Stimulated activated CD4-positive, alpha-beta T cell treated with anti-CD3 and anti-CD28 coated beads, Interleukin-4, amount 100 ng/mL, for 4 hours (primary cell): Measurements from ENCODE around the gene CHRNA4.
"Not testable (repeated sequence)": the region's sequence is repeated elsewhere in the genome, so short reads cannot be mapped to it uniquely, and the experiment has no call there.

ENCODE experiments used
- DNase-seq, 2 experiments: peaks; one replicate each; pipeline ENCODE4 v3.0.0-alpha.2; 2020

CHRNA4 gene

DNA sequence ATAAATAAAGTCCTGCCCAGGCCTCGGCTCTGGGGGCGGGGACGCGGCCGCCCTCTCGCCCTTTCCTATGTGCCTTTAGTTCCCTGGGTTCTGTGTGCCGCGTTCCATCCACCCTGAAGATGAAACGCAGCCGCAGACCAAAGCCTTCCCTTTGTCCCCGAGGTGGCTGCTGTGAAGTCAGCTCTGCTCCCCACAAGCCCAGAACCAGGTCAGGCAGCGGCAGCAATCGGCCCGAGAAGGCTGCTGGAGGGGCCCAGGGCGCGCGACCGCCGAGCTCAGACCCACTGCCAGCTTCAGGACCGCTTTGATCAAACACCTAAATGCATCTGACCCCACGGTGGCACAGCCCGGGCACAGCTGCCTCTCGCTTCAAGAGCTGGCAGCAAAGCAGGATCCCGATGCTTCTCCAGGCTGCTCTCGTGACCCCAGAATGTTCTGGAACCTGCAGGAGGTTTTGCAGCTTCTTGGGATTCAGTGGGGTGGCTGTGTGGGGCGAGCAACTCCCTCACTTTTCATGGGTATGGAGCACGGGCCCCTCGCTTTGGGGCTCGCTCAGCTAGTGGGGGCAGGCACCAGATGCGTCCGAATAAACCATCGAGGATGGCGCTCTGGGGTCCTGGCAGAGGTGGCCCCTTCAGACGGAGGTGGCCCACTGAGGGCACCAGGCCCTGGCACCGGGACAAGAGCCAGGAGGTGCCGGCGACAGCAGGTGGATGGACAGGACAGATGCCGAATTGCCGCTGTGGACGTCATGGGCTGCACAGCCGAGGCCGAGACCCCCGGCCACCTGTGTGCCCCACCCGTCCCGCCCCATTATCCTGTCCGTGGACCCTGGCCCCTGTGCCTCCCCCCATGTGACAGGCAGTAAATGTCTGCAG is 13.0 kb downstream of the CHRNA4 start:
- no peak for DNase-seq

GRCh38 chr20:63347081-63347741 is 13.9 kb downstream of the CHRNA4 start:
- DNase-seq = no peak

DNA sequence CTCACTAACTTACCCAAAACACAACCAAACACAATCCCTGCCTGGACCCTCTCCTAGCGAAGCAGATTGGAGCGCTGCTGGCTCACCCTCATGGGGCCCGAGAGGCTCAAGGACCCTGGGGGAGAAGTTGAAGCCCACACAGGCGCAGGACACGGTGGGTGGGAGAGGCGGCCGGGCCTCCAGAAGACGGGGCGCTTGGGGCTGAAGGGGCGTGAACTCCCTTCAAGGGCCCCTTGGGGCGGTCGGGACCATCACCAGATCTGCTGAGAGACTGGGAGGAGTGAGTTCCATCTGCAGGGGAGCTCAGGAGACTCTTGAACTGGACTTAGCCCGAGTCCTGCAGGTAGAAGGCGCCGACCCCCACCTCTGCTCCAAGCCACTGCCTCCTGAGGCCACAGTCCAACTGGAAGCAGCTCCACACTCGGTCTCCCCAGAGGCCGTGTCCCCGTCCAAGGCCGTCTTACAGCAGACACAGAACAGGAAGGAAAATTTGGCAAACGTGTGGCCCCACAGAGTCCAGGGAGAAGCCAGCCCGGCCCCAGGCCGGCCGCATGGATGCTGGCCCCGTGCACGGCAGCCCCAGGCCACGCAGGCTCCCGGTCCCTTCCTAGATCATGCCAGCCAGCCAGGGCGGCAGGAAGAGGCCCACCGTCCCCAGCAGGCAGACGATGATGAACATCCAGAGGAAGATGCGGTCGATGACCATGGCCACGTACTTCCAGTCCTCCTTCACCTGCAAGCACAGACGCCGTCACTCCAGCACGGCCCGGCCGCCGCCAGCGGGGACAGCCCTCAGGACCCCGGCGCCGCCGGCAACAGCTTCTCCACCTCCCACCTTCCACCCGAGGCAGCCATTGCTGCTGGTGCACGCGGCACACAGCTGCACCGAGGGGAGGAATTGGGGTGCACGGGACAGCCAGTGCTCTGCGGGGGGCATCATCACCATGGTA is 14.7 kb downstream of the CHRNA4 start:
- no peak for DNase-seq

DNA sequence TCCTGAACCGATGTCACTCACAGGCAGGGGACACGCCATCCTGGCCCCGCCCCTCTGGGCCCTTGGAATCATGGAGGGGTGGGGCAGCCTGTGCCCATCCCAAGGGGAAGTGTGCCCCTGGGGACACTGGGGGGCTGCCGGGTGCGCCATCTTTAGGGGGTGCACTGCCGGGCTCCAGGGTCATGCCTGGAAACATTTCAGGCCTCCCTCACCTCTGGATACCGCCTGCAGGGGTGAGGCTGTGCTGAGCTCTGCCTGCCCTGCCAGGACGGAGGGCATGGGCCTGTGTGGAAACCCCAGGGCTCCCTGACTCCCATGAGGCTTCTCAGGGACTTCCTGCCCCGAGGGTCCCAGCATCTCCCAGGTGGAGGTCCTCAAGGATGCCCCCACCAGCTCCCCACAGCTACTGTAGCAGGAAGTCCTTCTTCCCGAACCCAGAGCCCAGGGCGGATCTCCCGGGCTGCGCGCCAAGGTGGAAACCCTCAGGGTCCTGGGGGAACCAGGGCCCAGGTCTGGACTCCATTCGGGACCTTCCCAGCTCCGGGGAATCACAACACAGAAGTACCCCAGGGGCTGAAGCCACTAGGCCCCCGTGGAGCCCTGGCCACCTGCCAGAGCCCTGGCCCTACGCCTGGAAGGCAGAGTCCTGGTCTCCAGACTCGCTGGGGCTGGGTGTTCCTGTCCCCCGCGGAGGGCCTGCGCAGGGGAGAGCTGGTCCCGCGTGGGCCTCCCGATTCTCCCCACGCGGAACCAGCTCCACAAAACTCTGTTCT is 15.6 kb downstream of the CHRNA4 start:
- DNase-seq = no peak

DNA sequence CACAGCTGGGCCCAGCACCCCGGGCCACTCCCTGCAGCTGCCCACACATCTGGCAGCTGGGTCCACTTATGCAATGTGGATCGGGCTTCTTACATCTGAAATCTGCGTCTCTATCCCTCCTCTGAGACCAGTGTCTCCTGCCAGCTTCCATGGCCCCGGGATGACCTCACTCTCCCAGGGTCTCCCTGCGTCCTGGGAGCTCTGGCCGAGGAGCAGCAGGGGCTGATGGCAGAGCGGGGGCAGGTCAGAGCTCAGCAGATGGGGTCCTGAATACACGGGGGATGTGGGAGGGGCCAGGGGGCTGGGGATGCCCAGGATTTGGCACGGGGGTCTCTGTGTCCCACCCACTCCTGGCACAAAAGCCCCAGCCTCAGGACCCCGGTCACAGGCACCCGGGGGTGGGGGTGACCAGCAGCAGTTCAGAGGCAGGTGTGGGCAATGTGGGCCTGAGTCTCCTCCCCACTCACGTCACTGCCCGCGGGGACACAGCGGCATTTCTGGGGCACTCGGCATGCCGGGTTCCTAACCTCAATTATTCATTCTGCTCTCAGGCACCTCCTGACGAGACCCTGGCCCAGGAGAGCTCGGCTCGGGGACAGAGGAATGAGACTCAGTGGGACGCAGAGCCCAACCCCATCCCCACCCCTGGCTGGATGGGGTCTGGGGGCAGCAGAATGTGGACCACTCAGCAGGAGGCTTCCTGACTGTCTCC is 16.4 kb downstream of the CHRNA4 start:
- DNase-seq = no peak

DNA sequence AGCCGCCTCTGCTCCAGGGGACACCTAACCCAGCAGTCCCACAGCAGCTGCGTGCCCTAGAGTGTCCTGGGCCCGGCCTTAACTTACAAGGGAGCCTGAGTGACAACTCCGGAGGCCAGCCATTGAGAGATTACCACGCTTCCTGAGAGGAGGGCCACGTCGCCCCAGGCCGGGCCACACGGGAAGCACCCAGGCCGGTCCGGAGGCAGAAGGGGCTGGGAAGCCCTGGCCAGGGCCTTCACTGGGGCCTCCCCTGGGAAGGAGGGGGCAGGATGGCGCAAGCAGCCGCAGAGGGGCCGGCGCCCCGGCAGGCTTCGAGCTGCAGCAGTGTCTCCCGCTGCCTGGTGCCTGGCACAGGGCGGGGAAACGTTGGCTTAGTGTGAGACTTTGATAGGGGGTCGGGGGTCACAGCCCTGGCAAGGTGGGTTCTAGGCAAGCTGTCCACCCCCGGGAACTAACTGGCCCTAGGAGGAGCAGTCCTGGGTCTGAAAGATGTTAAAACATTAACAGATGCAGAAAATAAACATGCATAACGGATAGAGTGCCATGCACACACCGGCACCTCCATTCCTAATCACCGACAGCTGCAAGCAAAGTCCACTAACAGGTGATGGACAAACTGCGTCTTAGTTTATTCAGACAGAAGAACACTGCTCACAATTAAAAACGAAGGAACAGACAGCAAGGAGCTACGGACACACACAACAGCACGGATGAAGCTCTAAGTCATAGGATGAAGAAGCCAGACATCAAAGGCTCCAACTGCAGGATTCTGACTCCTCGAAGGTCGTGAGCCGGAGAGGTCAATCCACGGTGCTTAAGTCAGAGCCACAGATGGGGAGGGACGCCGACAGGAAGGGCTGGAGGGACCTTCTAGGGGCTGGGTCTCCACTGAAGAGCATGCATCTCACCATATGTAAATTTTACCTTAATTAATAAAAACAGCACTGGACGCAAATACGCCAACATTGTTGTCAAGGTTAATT is 17.4 kb downstream of the CHRNA4 start:
- DNase-seq = no peak

- no peak for DNase-seq
These were observed 18.3 kb downstream of the CHRNA4 start for GRCh38 chr20:63342561-63343459.

DNA sequence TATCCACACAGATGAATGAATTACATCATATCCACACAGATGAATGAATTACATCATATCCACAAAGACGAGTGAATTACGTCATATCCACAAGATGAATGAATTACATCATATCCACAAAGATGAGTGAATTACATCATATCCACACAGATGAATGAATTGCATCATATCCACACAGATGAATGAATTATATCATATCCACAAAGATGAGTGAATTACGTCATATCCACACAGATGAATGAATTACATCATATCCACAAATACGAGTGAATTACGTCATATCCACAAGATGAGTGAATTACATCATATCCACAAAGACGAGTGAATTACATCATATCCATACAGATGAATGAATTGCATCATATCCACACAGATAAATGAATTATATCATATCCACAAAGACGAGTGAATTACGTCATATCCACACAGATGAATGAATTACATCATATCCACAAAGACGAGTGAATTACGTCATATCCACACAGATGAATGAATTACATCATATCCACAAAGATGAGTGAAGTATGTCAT is 20.9 kb downstream of the CHRNA4 start:
- not testable (repeated sequence) for DNase-seq

DNA sequence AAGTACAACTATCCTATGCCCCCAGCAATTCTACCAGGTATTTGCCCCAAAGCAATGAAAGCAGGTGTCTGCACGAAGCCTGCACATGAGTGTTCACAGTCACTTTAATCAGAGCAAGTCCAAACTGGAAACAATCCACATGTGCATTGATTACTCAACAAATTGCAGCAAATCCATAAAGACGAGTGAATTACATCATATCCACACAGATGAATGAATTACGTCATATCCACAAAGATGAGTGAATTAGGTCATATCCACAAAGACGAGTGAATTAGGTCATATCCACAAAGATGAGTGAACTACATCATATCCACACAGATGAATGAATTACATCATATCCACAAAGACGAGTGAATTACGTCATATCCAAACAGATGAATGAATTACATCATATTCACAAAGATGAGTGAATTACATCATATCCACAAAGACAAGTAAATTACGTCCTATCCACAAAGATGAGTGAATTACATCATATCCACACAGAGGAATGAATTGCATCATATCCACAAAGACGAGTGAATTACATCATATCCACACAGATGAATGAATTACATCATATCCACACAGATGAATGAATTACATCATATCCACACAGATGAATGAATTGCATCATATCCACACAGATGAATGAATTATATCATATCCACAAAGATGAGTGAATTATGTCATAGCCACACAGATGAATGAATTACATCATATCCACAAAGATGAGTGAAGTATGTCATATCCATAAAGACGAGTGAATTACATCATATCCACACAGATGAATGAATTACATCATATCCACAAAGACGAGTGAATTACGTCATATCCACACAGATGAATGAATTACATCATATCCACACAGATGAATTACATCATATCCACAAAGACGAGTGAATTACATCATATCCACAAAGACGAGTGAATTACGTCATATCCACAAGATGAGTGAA is 21.7 kb downstream of the CHRNA4 start:
- not testable (repeated sequence) for DNase-seq

DNA sequence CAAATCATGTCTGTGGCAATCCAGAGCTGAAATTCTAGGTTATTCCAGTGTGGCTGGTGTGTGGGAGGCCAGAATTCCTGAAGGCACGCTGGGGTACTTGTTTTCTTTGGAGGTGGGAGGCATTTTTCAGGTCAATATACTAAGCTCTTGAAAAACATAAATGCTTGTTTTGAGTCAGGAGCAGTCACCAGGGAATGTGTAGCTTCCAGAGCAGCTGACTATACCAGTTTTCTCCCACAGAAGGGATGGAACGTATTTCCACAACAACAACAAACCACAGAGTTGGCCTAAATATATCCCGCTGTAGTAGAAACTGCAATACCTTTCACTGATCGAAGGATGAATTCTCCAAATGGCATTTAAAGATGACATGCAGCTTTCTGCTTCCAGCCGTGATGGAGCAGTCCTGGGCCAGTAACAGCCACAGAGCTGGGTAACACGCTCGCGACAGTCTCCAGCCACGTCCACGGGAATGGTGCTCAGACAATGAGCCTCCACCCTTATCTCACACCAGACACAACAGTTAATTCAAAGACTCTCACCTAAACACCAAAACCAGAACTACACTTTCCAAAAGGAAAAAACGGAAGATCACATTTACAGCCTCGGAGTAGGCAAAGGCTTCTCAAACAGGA is 23.2 kb downstream of the CHRNA4 start:
- DNase-seq = no peak

- DNase-seq = no peak
These were observed 24.9 kb downstream of the CHRNA4 start for GRCh38 chr20:63336232-63336752.

DNA sequence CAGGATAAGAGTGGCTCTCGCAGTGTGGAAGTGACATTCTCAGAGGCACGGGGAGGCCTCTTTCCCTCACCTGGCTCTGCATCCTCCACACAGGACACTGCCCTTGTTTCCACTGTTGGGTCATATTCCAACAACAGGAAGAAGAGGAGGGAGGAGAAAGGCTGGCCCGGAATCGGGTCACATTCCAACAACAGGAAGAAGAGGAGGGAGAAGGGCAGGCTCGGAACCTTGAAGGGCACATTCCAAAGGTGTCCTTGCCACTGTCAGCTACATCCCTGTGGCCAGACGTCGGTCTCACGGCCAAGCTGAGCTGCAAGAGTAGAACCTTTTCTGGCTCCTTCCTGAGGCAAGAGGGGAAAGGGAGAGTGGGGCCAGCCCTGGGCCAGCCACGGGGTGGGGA is 25.4 kb downstream of the CHRNA4 start:
- DNase-seq = no peak

DNA sequence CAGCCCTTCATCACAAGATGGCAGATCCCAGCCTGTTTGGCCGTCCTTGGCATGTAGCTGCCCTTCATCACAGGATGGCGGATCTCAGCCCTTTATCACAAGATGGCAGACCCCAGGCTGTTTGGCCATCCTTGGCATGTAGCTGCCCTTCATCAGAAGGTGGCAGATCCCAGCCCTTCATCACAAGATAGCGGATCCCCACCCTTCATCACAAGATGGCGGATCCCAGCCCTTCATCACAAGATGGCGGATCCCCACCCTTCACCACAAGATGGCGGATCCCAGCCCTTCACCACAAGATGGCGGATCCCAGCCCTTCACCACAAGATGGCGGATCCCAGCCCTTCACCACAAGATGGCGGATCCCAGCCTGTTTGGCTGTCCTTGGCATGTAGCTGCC is 26.1 kb downstream of the CHRNA4 start:
- not testable (repeated sequence) for DNase-seq

DNA sequence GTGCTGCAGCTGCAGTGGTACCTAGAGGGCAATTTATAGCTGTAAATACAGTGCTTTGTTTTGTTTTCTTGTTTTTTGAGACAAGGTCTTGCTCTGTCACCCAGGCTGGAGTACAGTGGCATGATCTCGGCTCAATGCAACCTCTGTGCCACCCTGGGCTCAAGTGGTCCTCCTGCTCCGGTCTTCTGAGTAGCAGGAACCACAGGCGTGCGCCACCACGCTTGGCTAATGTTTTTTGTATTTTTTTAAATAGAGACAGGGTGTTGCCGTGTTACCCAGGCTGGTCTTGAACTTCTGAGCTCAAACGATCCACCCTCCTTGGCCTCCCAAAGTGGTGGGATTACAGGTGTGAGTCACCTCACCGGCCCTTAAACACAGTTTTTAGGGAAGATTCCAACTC is 26.8 kb downstream of the CHRNA4 start:
- no peak for DNase-seq

DNA sequence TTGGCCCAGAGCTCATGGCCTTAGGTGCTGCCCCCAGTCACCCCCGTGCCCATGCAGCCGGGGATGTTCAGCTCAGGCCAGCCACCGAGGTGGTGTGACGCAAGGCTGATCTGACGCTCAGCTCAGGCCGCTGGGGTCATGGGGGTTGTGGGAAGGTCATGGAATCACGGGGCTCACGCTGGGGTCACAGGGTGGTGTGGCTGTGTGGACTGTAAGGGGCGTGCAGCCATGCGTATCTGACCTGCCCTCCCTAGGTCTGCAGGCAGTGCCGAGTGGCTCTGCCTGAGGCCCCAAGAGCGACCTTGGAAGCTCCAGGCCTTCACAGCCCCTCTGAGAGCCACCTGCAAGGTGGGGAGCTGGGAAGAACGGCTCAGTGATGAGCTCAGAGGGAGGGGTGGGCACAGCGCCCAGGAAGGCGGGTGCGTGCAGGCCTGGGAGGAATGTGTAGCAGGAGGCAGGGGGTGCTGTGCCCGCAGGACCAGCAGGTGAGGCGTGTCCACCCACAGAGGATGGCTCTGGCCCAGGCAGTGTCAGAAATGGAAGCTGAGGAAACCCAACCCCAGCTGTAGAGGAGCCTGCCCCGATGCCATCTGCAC is 27.8 kb downstream of the CHRNA4 start:
- DNase-seq = no peak

DNA sequence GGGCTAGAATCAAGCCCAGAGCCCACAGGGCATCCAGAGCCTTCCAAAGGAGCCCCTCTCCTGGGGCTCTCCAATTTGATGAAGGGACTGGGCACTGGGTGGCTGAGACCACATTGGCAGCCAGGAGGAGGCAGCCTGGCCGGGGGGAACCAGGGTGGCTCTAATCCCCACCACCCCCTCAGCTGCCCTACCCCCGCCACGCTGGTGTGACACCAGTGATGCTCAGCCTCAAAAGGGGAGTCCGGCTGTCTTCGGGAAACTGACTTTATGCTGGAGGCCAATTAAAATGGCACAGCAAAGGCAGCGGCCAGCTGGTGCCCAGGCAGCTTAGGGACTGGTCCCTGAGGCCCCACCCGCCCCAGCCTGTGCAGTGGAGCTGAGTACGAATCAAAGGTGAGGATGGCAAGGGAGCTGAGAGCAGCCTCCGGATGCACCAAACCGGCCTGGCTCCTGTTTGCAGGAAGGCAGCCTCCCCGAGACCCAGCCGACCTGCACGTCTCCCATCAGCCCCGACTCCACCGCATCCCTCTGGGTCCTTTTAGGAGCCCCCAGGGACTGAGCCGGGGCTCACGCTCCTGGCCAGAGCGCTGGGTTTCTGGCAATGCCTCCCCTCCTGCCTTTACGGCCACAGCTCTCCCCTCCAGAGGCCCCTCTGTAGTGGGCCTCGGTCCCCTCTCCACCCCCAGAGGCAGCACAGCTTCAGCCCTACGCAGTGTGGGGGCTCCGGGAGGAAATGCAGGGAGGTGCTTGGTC is 28.5 kb downstream of the CHRNA4 start:
- no peak for DNase-seq
